Stimulated activated memory B cell treated with anti-CD40 and anti-IgM and Interleukin-4, amounts not matched to agents 10 μg/mL and 1 μg/mL and 100 μg/mL, for 72 hours (primary cell): ENCODE results near the gene RAB11FIP3.

ENCODE experiments used
- ATAC-seq: fragments of 150-1000 bp; cut with Tn5 transposase; 2 replicates; pipeline ENCODE4 v1.10.0; 2021
- H3K27ac Mint-ChIP-seq: one replicate; pipeline ENCODE4 v1.8.0; 2022; ENCODE audit warnings: mild to moderate bottlenecking, mixed read lengths
- H3K27me3 Mint-ChIP-seq: one replicate; pipeline ENCODE4 v1.8.0; 2022; ENCODE audit warnings: mixed read lengths
- H3K36me3 Mint-ChIP-seq: one replicate; pipeline ENCODE4 v1.8.0; 2022; ENCODE audit warnings: mixed read lengths
- H3K4me1 Mint-ChIP-seq: one replicate; pipeline ENCODE4 v1.8.0; 2022; ENCODE audit warnings: mixed read lengths
- H3K4me3 Mint-ChIP-seq: one replicate; pipeline ENCODE4 v1.8.0; 2022; ENCODE audit warnings: mild to moderate bottlenecking, moderate library complexity, mixed read lengths
- H3K9me3 Mint-ChIP-seq: one replicate; pipeline ENCODE4 v1.8.0; 2022; ENCODE audit warnings: mixed read lengths

The RAB11FIP3 gene

GRCh38 chr16:529012-529575 lies 103.6 kb downstream of the RAB11FIP3 start:
- peaks cover 50% of the 10 kb centered on the region for H3K4me1 Mint-ChIP-seq
- no peaks in the 10 kb centered on the region for H3K9me3 Mint-ChIP-seq
- no peaks in the 10 kb centered on the region for H3K27me3 Mint-ChIP-seq
- ATAC-seq: no peak
- peak overlapping the region; percentile 83 for H3K27ac Mint-ChIP-seq
- peaks cover 5% of the 10 kb centered on the region for H3K36me3 Mint-ChIP-seq
- peak overlapping the region; percentile 88 for H3K4me3 Mint-ChIP-seq

GRCh38 chr16:530111-530817 lies 104.8 kb downstream of the RAB11FIP3 start:
- Mint-ChIP-seq H3K27me3 (no peaks in the 10 kb centered on the region), H3K27ac (no peak overlapping the region), H3K4me1 (peaks cover 40% of the 10 kb centered on the region), H3K4me3 (peak overlapping the region; percentile 48), H3K36me3 (peaks cover 4% of the 10 kb centered on the region), H3K9me3 (no peaks in the 10 kb centered on the region)
- ATAC-seq: no peak

DNA sequence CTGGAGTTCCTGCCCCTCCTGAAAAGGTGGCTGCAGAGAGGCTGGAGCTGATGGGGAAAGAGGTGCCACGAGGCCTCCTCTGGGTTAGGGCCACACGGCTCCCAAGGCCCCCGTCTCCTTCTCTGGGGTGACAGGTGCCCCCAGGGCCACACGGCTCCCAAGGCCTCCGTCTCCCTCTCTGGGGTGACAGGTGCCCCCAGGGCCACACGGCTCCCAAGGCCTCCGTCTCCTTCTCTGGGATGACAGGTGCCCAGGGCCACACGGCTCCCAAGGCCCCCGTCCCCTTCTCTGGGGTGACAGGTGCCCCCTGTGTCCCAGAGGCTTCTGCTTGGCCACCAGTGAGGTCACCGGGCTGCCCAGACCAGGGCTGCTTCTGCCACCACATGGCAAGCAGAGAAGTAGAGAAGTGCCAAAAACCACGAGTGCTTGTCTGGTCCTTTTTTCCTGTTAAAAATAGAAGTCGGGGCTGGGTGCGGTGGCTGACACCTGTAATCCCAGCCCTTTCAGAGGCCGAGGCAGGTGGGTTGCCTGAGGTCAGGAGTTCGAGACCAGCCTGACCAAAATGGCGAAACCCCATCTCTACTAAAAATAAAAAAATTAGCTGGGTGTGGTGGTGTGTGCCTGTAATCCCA lies 106.2 kb downstream of the RAB11FIP3 start:
- Mint-ChIP-seq H3K4me1 (peaks cover 27% of the 10 kb centered on the region), H3K4me3 (no peak overlapping the region), H3K27ac (no peak overlapping the region), H3K9me3 (no peaks in the 10 kb centered on the region), H3K27me3 (no peaks in the 10 kb centered on the region), H3K36me3 (no peaks in the 10 kb centered on the region)
- ATAC-seq: no peak

DNA sequence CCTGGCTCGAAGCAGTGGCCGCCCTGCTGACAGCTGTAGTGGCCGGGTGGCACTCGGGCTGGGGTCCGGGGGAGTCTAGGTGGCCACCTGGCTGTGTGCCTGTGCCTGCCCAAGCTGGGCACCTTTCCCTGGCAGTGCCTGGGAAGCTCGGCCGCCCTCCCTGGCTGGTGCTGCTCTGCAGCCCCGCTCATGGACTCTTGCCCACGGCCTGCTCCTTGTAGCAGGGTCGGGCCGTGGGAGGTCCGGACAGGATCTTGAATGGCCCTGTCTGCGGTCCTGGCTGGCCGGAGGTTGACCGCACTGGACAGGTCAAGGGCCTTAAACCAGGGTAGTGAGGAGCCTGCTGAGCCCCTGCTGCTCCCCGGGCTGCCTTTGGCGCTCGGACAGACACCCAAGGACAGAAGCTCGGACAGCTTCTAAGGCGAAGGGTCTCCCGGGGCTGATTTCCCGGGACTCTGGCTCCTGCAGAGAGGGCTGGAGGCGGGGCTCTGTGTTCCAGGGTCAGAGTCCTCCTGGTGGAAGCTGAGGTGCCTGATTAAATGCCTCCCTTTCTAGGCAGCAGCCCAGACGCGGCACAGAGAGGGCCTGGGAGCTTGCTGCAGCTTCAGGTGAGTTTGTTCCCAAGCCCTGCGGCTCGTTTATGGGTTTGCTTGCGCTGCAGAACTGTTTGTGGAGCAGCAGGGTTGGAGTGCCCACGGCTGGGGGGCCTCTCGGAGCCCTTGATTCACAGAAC lies 108.1 kb downstream of the RAB11FIP3 start:
- H3K9me3 Mint-ChIP-seq: no peaks in the 10 kb centered on the region
- H3K4me1 Mint-ChIP-seq: peaks cover 21% of the 10 kb centered on the region
- H3K4me3 Mint-ChIP-seq: no peak overlapping the region
- no peaks in the 10 kb centered on the region for H3K27me3 Mint-ChIP-seq
- no peak overlapping the region for H3K27ac Mint-ChIP-seq
- no peak for ATAC-seq
- no peaks in the 10 kb centered on the region for H3K36me3 Mint-ChIP-seq

GRCh38 chr16:534135-534534 lies 108.7 kb downstream of the RAB11FIP3 start:
- Mint-ChIP-seq H3K4me3 (no peak overlapping the region), H3K27me3 (no peaks in the 10 kb centered on the region), H3K36me3 (no peaks in the 10 kb centered on the region), H3K4me1 (peaks cover 16% of the 10 kb centered on the region), H3K9me3 (no peaks in the 10 kb centered on the region), H3K27ac (no peak overlapping the region)
- ATAC-seq: no peak

DNA sequence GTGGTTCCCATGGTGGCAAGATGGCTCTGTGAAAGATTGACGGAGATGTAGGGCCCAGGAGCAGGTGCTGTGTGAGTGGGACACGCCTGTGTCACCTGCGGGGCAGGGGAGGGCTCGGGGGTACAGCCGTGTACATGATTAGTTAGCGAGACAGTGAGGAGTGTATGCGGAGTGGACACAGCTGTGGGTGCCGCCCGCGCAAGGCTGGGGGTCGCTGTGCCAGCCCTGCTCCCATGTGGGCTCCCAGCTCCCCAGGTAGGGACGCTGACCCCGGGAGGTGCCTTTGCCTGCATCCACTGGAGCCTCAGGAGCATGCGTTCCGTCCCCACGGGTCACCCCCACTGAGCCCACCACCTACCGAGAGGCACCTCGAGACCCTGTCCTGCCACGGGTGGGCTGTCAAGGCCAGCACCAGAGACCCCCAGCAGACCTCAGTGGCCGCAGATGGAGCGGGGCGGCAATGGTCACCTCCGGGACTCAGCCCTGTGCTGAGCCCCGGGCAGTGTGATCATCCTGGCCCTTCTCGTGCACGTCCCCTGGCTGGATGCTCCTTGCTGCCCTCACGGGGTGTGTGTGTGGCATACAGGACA lies 109.5 kb downstream of the RAB11FIP3 start:
- H3K4me1 Mint-ChIP-seq: peaks cover 8% of the 10 kb centered on the region
- ATAC-seq: no peak
- no peak overlapping the region for H3K27ac Mint-ChIP-seq
- H3K4me3 Mint-ChIP-seq: no peak overlapping the region
- no peaks in the 10 kb centered on the region for H3K9me3 Mint-ChIP-seq
- H3K36me3 Mint-ChIP-seq: no peaks in the 10 kb centered on the region
- no peaks in the 10 kb centered on the region for H3K27me3 Mint-ChIP-seq

GRCh38 chr16:535446-536405 lies 110.3 kb downstream of the RAB11FIP3 start:
- H3K36me3 Mint-ChIP-seq: no peaks in the 10 kb centered on the region
- no peak overlapping the region for H3K4me3 Mint-ChIP-seq
- H3K4me1 Mint-ChIP-seq: no peaks in the 10 kb centered on the region
- no peaks in the 10 kb centered on the region for H3K9me3 Mint-ChIP-seq
- no peak for ATAC-seq
- H3K27ac Mint-ChIP-seq: no peak overlapping the region
- H3K27me3 Mint-ChIP-seq: no peaks in the 10 kb centered on the region

GRCh38 chr16:536746-537145 lies 111.3 kb downstream of the RAB11FIP3 start:
- H3K9me3 Mint-ChIP-seq: no peaks in the 10 kb centered on the region
- H3K27me3 Mint-ChIP-seq: no peaks in the 10 kb centered on the region
- H3K27ac Mint-ChIP-seq: no peak overlapping the region
- no peak for ATAC-seq
- no peaks in the 10 kb centered on the region for H3K36me3 Mint-ChIP-seq
- no peaks in the 10 kb centered on the region for H3K4me1 Mint-ChIP-seq
- no peak overlapping the region for H3K4me3 Mint-ChIP-seq

DNA sequence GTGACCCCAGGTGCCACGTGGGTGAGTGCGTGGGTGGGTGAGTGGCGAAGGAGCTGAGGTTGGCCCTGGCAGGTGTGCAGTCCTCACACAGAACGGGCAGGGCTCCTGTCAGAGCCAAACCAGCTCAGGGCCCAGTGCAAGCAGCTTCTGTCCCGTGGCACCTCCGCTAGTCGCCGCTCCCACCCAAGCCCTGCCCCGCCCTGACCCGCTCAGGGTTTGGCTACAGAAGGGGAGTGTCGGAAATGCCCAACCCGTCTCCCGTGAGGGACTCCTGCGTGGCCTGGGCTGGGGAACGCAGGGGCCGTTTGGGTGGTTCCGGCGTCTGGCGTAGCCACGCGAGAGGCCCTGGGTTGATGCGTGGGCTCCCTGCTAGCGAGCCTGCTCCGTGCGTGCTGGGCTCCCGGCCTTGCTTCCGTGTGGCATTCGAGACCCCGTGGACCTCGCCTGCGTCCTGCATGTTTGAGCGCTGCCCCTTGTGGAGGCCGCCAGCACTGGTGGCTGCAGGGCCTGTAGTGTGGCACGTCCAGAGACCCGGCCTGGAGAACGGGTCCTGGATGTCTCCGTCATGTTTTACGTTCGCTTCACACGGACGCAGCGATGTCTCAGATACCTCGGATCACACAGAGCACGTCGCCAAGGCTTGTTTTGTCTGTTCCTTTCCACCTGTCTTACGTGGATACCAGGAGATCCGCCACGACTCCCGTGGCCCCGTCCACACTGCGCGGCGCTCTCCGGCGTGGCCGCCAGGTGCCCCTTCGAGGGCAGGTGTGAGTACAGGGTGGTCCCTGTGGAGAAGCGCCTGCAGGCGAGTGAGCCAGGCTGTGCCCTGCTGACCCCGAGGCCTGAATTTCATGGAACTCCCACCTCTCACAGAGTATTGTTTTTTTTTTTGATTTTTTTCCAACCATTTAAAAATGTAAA lies 112.2 kb downstream of the RAB11FIP3 start:
- H3K9me3 Mint-ChIP-seq: no peaks in the 10 kb centered on the region
- no peaks in the 10 kb centered on the region for H3K4me1 Mint-ChIP-seq
- no peak for ATAC-seq
- H3K27me3 Mint-ChIP-seq: no peaks in the 10 kb centered on the region
- H3K36me3 Mint-ChIP-seq: no peaks in the 10 kb centered on the region
- H3K4me3 Mint-ChIP-seq: no peak overlapping the region
- H3K27ac Mint-ChIP-seq: no peak overlapping the region

- H3K4me3 Mint-ChIP-seq: no peak overlapping the region
- H3K27ac Mint-ChIP-seq: no peak overlapping the region
- ATAC-seq: peak; percentile 44
- H3K27me3 Mint-ChIP-seq: no peaks in the 10 kb centered on the region
- H3K4me1 Mint-ChIP-seq: no peaks in the 10 kb centered on the region
- H3K9me3 Mint-ChIP-seq: no peaks in the 10 kb centered on the region
- peaks cover 4% of the 10 kb centered on the region for H3K36me3 Mint-ChIP-seq
Observed at GRCh38 chr16:539901-540530, 114.6 kb downstream of the RAB11FIP3 start.

DNA sequence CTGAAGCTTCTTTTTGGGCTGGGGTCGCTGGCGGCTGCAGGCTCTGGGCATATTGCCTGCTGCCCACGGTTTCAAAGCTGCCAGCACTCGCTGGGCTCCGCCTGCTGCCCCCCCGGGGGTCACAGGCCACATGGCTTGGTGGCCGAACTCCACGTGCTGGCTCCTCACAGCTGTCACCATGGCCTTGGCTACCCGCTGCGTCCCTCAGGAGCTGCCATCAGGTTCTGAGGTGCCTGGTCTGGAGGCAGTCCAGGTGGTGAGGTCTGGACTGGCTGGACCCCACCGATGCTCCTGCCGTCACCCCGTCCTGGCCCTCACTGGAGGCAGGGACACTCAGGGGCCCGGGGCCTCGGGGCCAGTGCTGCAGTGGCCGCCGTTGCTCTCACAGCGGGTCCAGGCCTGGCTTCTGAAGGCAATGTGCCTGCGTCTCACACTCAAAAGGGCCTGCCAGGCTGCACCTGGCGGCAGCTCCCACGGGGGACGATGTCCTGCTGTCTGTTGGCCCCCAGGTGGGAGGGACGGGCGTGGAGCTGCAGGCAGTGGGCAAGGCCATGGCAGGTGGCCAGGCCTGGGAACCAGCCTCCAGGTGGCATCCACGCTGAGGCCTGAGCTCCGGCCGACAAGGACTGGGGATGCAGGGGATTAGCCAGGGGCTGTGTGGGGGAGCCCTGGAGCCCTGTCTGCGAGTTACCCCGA lies 115.3 kb downstream of the RAB11FIP3 start:
- H3K4me3 Mint-ChIP-seq: no peak overlapping the region
- H3K27me3 Mint-ChIP-seq: no peaks in the 10 kb centered on the region
- no peaks in the 10 kb centered on the region for H3K9me3 Mint-ChIP-seq
- H3K36me3 Mint-ChIP-seq: peaks cover 4% of the 10 kb centered on the region
- H3K27ac Mint-ChIP-seq: no peak overlapping the region
- ATAC-seq: no peak
- no peaks in the 10 kb centered on the region for H3K4me1 Mint-ChIP-seq

DNA sequence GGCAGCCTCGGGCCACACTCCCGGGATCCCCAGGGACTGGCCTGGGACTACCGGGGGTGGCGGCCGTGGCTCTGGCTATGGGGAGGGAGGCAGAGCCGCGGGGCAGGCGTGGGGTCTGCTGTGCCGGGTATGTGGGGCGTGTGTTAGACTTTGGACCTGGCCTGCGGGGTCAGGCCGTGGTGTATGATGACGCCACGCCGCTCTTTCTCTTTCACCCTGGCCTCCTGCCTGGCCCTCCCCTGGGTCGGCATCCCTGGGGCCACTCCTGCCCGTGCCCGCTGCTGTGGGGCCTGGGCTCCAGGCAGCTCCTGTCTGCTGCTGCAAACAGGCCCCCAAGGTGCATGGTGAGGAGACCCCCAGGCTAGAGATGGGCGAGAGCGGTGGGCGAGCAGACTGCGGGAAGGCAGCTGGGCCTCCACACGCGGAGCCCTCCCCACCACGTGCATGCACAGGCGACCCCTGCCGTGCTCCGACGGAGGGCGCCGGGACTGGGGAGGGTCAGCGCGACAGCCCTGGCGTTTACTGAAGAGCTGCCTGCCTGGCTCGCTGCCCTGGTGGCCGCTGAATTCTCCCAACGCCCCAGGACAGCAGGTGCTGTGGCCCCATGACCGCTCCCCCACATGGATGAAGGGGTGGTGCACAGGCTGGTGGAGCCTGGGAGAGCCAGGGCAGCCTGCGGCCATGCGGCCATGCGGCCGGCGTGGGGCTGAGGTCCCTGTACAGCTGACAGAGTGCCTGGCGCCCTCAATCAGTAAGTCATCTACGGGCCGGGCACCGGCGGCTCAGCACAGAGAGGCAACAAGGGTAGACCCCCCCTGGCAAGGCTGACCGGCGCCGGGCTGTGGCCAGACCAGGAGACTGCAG lies 118.1 kb downstream of the RAB11FIP3 start:
- ATAC-seq: no peak
- no peaks in the 10 kb centered on the region for H3K9me3 Mint-ChIP-seq
- no peaks in the 10 kb centered on the region for H3K4me1 Mint-ChIP-seq
- H3K27ac Mint-ChIP-seq: no peak overlapping the region
- no peaks in the 10 kb centered on the region for H3K27me3 Mint-ChIP-seq
- no peak overlapping the region for H3K4me3 Mint-ChIP-seq
- H3K36me3 Mint-ChIP-seq: peaks cover 4% of the 10 kb centered on the region
